WTC11 (cell line): ENCODE measurements around the gene NACC2. TPM values are rescaled to one million over a fixed set of nuclear protein-coding genes. Genes with fewer than 3 reads are reported as not detected.

Experiments
- ATAC-seq: fragments of 200-7000 bp; cut with Tn5 transposase; 2 replicates; pipeline ENCODE4 v1.10.0; 2021; ENCODE audit warnings: mild to moderate bottlenecking, moderate library complexity
- CTCF ChIA-PET: fragments of 300-600 bp; sonication (Branson Sonifier 250); formaldehyde crosslinking; loops from one replicate; lab custom pipeline; 2021; ENCODE audit warnings: antibody characterized with exemption; lab: Charles Lee
- POLR2A ChIA-PET: fragments of 350-600 bp; sonication (Branson Sonifier 250); formaldehyde crosslinking; loops from one replicate; lab custom pipeline; 2021; ENCODE audit warnings: antibody characterized with exemption; lab: Charles Lee
- DNase-seq: peaks from one replicate; pipeline ENCODE4 v3.0.0; 2021; ENCODE audit warnings: low spot score
- H3K27ac Mint-ChIP-seq: 2 replicates; pipeline ENCODE4 v1.8.0; 2021; ENCODE audit warnings: mixed read lengths
- H3K27me3 Mint-ChIP-seq: 2 replicates; pipeline ENCODE4 v1.8.0; 2021; ENCODE audit warnings: low read depth, mild to moderate bottlenecking, moderate library complexity, mixed read lengths
- H3K36me3 Mint-ChIP-seq: 2 replicates; pipeline ENCODE4 v1.8.0; 2021; ENCODE audit warnings: mixed read lengths
- H3K4me1 Mint-ChIP-seq: 2 replicates; pipeline ENCODE4 v1.8.0; 2022; ENCODE audit warnings: mixed read lengths
- H3K4me3 Mint-ChIP-seq: 2 replicates; pipeline ENCODE4 v1.8.0; 2021; ENCODE audit warnings: mild to moderate bottlenecking, moderate library complexity, mixed read lengths
- H3K9me3 Mint-ChIP-seq: 2 replicates; pipeline ENCODE4 v1.8.0; 2021; ENCODE audit warnings: mixed read lengths
- ARID4B ChIP-seq: sonication (generic); formaldehyde crosslinking; IDR thresholded peaks from 2 replicates; pipeline ENCODE4 v1.8.0; 2023; ENCODE audit warnings: missing genetic modification reagents, mild to moderate bottlenecking, borderline replicate concordance
- CREM ChIP-seq: sonication (generic); formaldehyde crosslinking; IDR thresholded peaks from 2 replicates; pipeline ENCODE4 v1.8.1; 2022; ENCODE audit warnings: mild to moderate bottlenecking, missing genetic modification reagents, moderate library complexity
- CTCF ChIP-seq: fragments of 200-600 bp; IDR thresholded peaks from 2 replicates; pipeline ENCODE4 v1.8.0; 2022; ENCODE audit warnings: antibody characterized with exemption
- ELF4 ChIP-seq: sonication (generic); formaldehyde crosslinking; IDR thresholded peaks from 2 replicates; pipeline ENCODE4 v1.8.1; 2022; ENCODE audit warnings: low read depth, mild to moderate bottlenecking, moderate library complexity, missing genetic modification reagents
- ERG ChIP-seq: fragments of 250-450 bp; sonication (Bioruptor Pico); IDR thresholded peaks from 2 replicates; pipeline ENCODE4 v1.8.0; 2021; ENCODE audit warnings: mild to moderate bottlenecking
- ESRRA ChIP-seq: sonication (generic); formaldehyde crosslinking; IDR thresholded peaks from 2 replicates; pipeline ENCODE4 v1.8.1; 2022; ENCODE audit warnings: mild to moderate bottlenecking, missing genetic modification reagents, borderline replicate concordance
- FOXP1 ChIP-seq: sonication (generic); formaldehyde crosslinking; IDR thresholded peaks from 2 replicates; pipeline ENCODE4 v1.8.0; 2022; ENCODE audit warnings: missing genetic modification reagents, mild to moderate bottlenecking, moderate library complexity, borderline replicate concordance
- MXD4 ChIP-seq: fragments of 250-450 bp; sonication (Bioruptor Pico); IDR thresholded peaks from 2 replicates; pipeline ENCODE4 v1.8.0; 2021; ENCODE audit warnings: mild to moderate bottlenecking, moderate library complexity, borderline replicate concordance
- RELA ChIP-seq: sonication (generic); formaldehyde crosslinking; IDR thresholded peaks from 2 replicates; pipeline ENCODE4 v1.8.1; 2022; ENCODE audit warnings: missing genetic modification reagents, mild to moderate bottlenecking, borderline replicate concordance
- TEAD1 ChIP-seq: sonication (generic); formaldehyde crosslinking; IDR thresholded peaks from 2 replicates; pipeline ENCODE4 v1.8.0; 2022; ENCODE audit warnings: mild to moderate bottlenecking, missing genetic modification reagents
- ZNF423 ChIP-seq: fragments of 250-450 bp; sonication (Bioruptor Pico); IDR thresholded peaks from 2 replicates; pipeline ENCODE4 v2.1.2; 2022; ENCODE audit warnings: mild to moderate bottlenecking, moderate library complexity
- total RNA-seq: library from RNA; stranded (reverse); gene quantifications from 3 replicates; pipeline ENCODE4 v1.2.3, GENCODE V29; 2021

The NACC2 gene
- total RNA-seq, 1 experiment from 2014 or later: 17.1 TPM

DNA sequence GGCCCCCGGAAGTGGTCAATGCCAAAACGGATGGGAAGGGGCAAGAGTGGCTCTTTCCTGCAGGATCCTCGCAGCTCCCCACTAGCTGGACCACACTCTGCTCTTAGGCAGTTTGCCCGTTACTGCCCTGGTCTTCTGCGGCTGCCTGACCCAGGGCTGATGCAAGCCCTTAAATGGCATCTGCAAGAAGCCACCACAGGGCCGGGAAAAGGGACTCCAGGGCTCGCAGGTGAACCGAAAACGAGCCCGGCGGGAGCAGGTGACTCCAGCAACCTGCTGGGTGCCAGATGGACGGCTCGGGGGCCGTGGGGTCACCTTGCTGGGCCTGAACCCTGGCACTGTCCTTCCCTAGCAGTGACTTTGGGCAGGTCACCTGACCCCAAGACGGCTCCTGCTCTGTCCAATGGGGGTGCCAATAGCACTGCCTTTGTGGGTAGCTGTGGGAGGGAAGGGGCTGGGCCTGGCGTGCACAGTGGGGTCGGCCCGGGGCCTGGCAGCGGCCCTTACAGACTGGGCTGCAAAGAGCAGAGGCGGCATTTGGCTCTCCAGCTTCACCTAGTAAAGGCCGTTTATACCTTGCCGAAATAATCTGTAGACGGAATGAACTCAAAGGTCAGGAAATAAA, 22.3 kb upstream of the NACC2 start (continued):
- TF ChIP-seq ARID4B (CRISPR knock-in tag): no peak
- no peak for TF ChIP-seq ELF4 (CRISPR knock-in tag)

DNA sequence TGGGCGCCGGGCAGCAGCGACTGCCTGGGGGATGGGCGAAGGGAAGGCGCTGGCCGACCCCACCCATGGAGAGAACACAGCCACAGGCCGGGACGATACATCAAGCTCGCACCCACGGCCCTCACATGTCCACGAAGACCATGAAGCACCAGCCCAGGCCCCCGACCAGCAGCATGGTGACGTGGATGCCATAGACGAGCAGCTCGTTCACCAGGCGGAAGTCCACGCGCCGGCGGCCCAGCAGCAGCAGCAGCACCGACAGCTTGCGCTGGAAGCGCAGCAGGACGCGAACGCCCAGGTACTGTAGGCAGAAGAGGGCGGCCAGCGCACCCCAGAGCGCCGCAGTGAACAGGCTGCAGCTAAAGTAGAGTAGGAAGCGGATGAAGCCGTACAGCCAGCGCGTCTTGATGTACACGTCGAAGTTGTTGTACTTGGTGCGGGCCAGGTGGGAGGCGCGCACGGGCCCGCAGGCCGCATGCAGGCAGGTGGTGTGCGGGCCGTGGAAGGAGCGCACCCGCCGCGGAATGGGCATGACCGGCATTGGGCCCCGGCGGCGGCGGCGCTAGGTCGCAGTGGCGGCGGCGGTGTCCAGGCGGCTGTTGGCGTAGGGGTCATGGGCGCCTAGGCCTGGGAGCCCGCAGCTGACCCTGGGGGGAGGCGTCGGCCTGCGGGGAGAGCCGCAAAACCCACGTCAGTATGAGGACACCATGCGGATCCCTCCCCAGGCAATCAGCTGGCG, 21.4 kb upstream of the NACC2 start:
- H3K4me1 Mint-ChIP-seq: peaks cover 5% of the 10 kb centered on the region
- POLR2A ChIA-PET: no interaction called here
- peak overlapping the region; percentile 10; the same call in 1 of the 2 replicates for H3K4me3 Mint-ChIP-seq
- ATAC-seq: no peak
- no peak for DNase-seq
- no peaks in the 10 kb centered on the region for H3K27me3 Mint-ChIP-seq
- TF ChIP-seq ERG (CRISPR knock-in tag) (no peak), TEAD1 (CRISPR knock-in tag) (no peak), FOXP1 (CRISPR knock-in tag) (no peak), CREM (CRISPR knock-in tag) (no peak), MXD4 (CRISPR knock-in tag) (no peak), RELA (0 out of 2 replicates have a peak, but pooled peaks have one; percentile 33)
- no peak overlapping the region for H3K27ac Mint-ChIP-seq
- no peaks in the 10 kb centered on the region for H3K36me3 Mint-ChIP-seq
- no peaks in the 10 kb centered on the region for H3K9me3 Mint-ChIP-seq
- CTCF ChIA-PET: no interaction called here

GRCh38 chr9:136115641-136116359, 20.7 kb upstream of the NACC2 start:
- no peaks in the 10 kb centered on the region for H3K9me3 Mint-ChIP-seq
- H3K27me3 Mint-ChIP-seq: no peaks in the 10 kb centered on the region
- CTCF ChIA-PET: no interaction called here
- ATAC-seq (no peak), DNase-seq (no peak)
- no peak overlapping the region for H3K27ac Mint-ChIP-seq
- H3K36me3 Mint-ChIP-seq: no peaks in the 10 kb centered on the region
- peaks cover 9% of the 10 kb centered on the region for H3K4me1 Mint-ChIP-seq
- POLR2A ChIA-PET: no interaction called here
- TF ChIP-seq ERG (CRISPR knock-in tag): no peak
- no peak for TF ChIP-seq CTCF
- TF ChIP-seq RELA: no peak
- no peak for TF ChIP-seq ZNF423 (CRISPR knock-in tag)
- TF ChIP-seq ESRRA (CRISPR knock-in tag): no peak
- no peak overlapping the region for H3K4me3 Mint-ChIP-seq
